CD14-positive monocyte (primary cell): Measurements from ENCODE around the gene LOX. TPM values are rescaled to one million over a fixed set of nuclear protein-coding genes. Genes with fewer than 3 reads are reported as not detected.

Source experiments
- DNase-seq, 3 donors: peaks; one replicate each; pipeline ENCODE4 v3.0.0-alpha.2; 2011 to 2022
- H2AFZ ChIP-seq: 2 replicates; pipeline ENCODE4 v1.6.0; 2012; ENCODE audit warnings: mild to moderate bottlenecking, low read depth, low read length, inconsistent platforms; ENCODE audit not compliant: insufficient read depth, poor library complexity, severe bottlenecking
- H3K27ac ChIP-seq, 2 donors: 1 replicate in 1 of 2; 2 replicates in 1 of 2; pipeline ENCODE4 v1.5.1; 2012 to 2013; ENCODE audit warnings: low read length in 2 of 2, control low read depth in 1 of 2, inconsistent platforms in 1 of 2, low read depth in 1 of 2, mild to moderate bottlenecking in 1 of 2
- H3K27me3 ChIP-seq, 2 donors: one replicate each; pipeline versions ENCODE4 v1.6.0 to v1.6.1; 2011 to 2013; ENCODE audit warnings: low read length in 2 of 2; ENCODE audit not compliant: control insufficient read depth in 2 of 2, insufficient read depth in 2 of 2
- H3K36me3 ChIP-seq, 2 donors: replicated peaks in 1 of 2; 1 replicate in 1 of 2; 2 replicates in 1 of 2; pipeline versions ENCODE4 v1.5.1 to v1.6.1; 2012 to 2013; ENCODE audit warnings: low read length in 2 of 2, control low read depth in 1 of 2, inconsistent platforms in 1 of 2, mild to moderate bottlenecking in 1 of 2; ENCODE audit not compliant: insufficient read depth in 2 of 2, control insufficient read depth in 1 of 2
- H3K4me1 ChIP-seq, 2 donors: 1 replicate in 1 of 2; 2 replicates in 1 of 2; pipeline versions ENCODE4 v1.5.1 to v1.6.1; 2012 to 2013; ENCODE audit warnings: low read length in 2 of 2, control low read depth in 1 of 2, inconsistent platforms in 1 of 2, mild to moderate bottlenecking in 1 of 2, moderate library complexity in 1 of 2; ENCODE audit not compliant: insufficient read depth in 2 of 2, control insufficient read depth in 1 of 2
- H3K4me2 ChIP-seq: replicated peaks from 2 replicates; pipeline ENCODE3; 2012; ENCODE audit warnings: low read length, moderate library complexity, mild to moderate bottlenecking; ENCODE audit not compliant: poor library complexity, severe bottlenecking; ENCODE audit errors: extremely low read depth
- H3K4me3 ChIP-seq, 3 experiments: fragments of 200-600 bp in 1 of 3; sonication (generic) in 1 of 3; replicated peaks in 1 of 3; 1 replicate in 2 of 3; 2 replicates in 1 of 3; pipeline ENCODE4 v1.5.1; 2011 to 2013; ENCODE audit warnings: low read length in 3 of 3, mild to moderate bottlenecking in 3 of 3, control low read depth in 2 of 3, low read depth in 2 of 3, inconsistent platforms in 1 of 3, moderate library complexity in 1 of 3
- H3K79me2 ChIP-seq: 2 replicates; pipeline ENCODE4 v1.6.0; 2012; ENCODE audit warnings: mild to moderate bottlenecking, control low read depth, inconsistent platforms, low read length, moderate library complexity; ENCODE audit not compliant: insufficient read depth
- H3K9ac ChIP-seq: 2 replicates; pipeline ENCODE4 v1.6.0; 2017; ENCODE audit warnings: low read length, mild to moderate bottlenecking; ENCODE audit not compliant: insufficient read depth, poor library complexity, severe bottlenecking
- H3K9me3 ChIP-seq, 2 donors: replicated peaks in 1 of 2; 1 replicate in 1 of 2; 2 replicates in 1 of 2; pipeline versions ENCODE4 v1.5.1 to v1.6.1; 2012 to 2013; ENCODE audit warnings: low read length in 2 of 2, control low read depth in 1 of 2; ENCODE audit not compliant: control insufficient read depth in 1 of 2, insufficient read depth in 1 of 2
- H4K20me1 ChIP-seq: 2 replicates; pipeline ENCODE4 v1.6.0; 2012; ENCODE audit warnings: mild to moderate bottlenecking, low read length, control low read depth, moderate library complexity; ENCODE audit not compliant: insufficient read depth
- H3K27ac Mint-ChIP-seq, 7 donors: one replicate each; pipeline ENCODE4 v1.8.0; 2020; ENCODE audit warnings: mild to moderate bottlenecking in 7 of 7, mixed read lengths in 7 of 7, moderate library complexity in 6 of 7, inconsistent platforms in 2 of 7
- H3K27me3 Mint-ChIP-seq, 3 donors: one replicate each; pipeline ENCODE4 v1.8.0; 2021 to 2022; ENCODE audit warnings: low read depth in 3 of 3, mild to moderate bottlenecking in 3 of 3, mixed read lengths in 3 of 3, moderate library complexity in 3 of 3, inconsistent platforms in 1 of 3
- H3K36me3 Mint-ChIP-seq, 2 donors: one replicate each; pipeline ENCODE4 v1.8.0; 2020; ENCODE audit warnings: mixed read lengths in 2 of 2, inconsistent platforms in 1 of 2, mild to moderate bottlenecking in 1 of 2
- H3K4me1 Mint-ChIP-seq: one replicate; pipeline ENCODE4 v1.8.0; 2020; ENCODE audit warnings: mild to moderate bottlenecking, mixed read lengths
- H3K4me3 Mint-ChIP-seq, 2 donors: one replicate each; pipeline ENCODE4 v1.8.0; 2020; ENCODE audit warnings: mild to moderate bottlenecking in 2 of 2, mixed read lengths in 2 of 2, moderate library complexity in 1 of 2
- H3K9me3 Mint-ChIP-seq, 7 donors: one replicate each; pipeline ENCODE4 v1.8.0; 2020 to 2022; ENCODE audit warnings: mixed read lengths in 7 of 7, mild to moderate bottlenecking in 6 of 7, moderate library complexity in 6 of 7, inconsistent platforms in 2 of 7
- WGBS: methylation state at CpG from one replicate; pipeline ENCODE4 v1.1.5; 2013; ENCODE audit warnings: missing lambda C conversion rate; ENCODE audit not compliant: insufficient coverage; 5-methylcytosine and 5-hydroxymethylcytosine counted together
- intact Hi-C, 2 donors: fragments of 100-400 bp; cut with micrococcal nuclease; formaldehyde crosslinking; loops; one replicate each; pipeline versions ENCODE4 v1.15.0 to v1.15.1; 2023
- polyA minus RNA-seq: library from RNA; depleted of rRNA, polyadenylated mRNA; stranded (reverse); fragments of >200 nt; gene quantifications from 2 replicates; pipeline ENCODE4 v1.2.3, GENCODE V29; 2012
- polyA plus RNA-seq, 3 donors: library from polyadenylated mRNA; depleted of rRNA in 1 of 3; unstranded in 2 of 3; stranded (reverse) in 1 of 3; fragments of 300-500 nt in 2 of 3; fragments of >200 nt in 1 of 3; fragmentation: Illumina TruSeq in 2 of 3; gene quantifications; 1 replicate in 2 of 3; 2 replicates in 1 of 3; pipeline ENCODE4 v1.2.3, GENCODE V29; 2012 to 2021
- total RNA-seq, 12 experiments: library from RNA in 1 of 12; stranded (reverse) in 1 of 12; fragments of 120-200 nt in 1 of 12; gene quantifications; one replicate each; pipeline ENCODE4 v1.2.4 and lab custom pipeline; 2013 to 2026; ENCODE audit warnings: mixed read lengths in 6 of 12, inconsistent platforms in 1 of 12
- TF ChIP-seq, protein P1 (sequence below): fragments of 200-600 bp; IDR thresholded peaks from one replicate; pipeline ENCODE4 v1.8.0; 2022; ENCODE audit warnings: antibody characterized with exemption, mild to moderate bottlenecking

Gene LOX, protein sequence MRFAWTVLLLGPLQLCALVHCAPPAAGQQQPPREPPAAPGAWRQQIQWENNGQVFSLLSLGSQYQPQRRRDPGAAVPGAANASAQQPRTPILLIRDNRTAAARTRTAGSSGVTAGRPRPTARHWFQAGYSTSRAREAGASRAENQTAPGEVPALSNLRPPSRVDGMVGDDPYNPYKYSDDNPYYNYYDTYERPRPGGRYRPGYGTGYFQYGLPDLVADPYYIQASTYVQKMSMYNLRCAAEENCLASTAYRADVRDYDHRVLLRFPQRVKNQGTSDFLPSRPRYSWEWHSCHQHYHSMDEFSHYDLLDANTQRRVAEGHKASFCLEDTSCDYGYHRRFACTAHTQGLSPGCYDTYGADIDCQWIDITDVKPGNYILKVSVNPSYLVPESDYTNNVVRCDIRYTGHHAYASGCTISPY
- total RNA-seq (2013), result 0.02 TPM
- not detected for polyA plus RNA-seq
- polyA minus RNA-seq, result not detected in 2 replicates
- total RNA-seq (lab: John Stamatoyannopoulos, UW), result 0 to 2.4 (median 0.05) reads per million in 11 experiments

DNA sequence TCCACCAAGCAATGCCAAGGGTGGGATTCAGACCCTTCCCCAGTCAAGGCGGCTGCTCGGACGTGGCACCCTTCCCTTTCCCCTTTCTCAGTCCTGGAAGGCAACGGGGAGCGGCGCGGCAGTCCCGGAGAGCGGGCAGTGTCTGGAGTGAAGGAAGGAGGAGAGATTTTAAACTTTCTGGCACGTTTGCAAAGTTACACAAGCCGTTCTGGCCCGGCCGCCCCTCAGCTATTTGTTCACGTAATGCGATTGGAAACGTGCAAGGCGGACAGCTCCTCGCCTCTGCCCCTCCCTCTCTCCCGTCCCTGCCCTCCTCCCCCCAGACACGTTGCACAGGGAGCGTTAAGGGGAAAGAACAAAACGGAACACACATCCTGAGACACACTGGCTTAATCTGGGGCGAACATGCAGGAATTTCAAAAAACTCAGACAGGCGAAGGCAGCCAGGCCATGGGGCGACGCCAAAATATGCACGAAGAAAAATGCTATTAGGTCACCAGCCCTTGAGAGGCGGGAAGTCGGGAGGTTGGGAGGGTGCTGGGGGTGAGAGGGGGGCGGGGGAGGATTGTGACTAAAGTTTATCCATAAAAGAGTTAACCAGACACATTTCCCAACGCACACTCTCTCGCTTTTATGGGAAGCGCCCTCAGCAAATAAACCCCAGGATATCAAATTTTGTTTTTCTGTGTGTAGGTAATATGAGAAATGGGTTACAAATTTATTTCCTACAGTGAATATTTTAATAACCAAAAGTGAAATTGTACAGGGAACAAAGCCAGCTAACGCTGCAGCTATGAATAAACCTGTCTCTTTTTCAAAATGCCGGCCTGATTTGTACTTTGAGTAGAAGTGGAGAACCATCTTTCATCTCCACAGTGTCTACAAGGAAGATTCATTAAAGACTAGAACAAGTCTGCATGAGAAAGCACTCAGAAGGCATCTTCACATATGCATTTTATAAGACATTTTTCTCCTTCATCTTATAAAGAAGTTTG, at the start of gene LOX:
TSS of gene LOX (minus strand) at position 144 of the 995 bp plus-strand sequence. CDS start 274 bp downstream, outside the sequence.
- Histone ChIP-seq H3K36me3 (no peaks in the 10 kb centered on the region), H3K4me1 (peaks cover 17 to 23% of the 10 kb centered on the region in 2 donors), H3K4me3 (peak within 1 kb of the TSS in 2 of 3 experiments; percentile 16 to 62), H3K4me2 (peak within 1 kb of the TSS; percentile 67), H3K27me3 (peaks cover 40 to 44% of the 10 kb centered on the region in 2 donors), H4K20me1 (no peaks in the 10 kb centered on the region), H3K27ac (no peak within 1 kb of the TSS), H3K9ac (no peak within 1 kb of the TSS), H3K79me2 (no peaks in the 10 kb centered on the region), H2AFZ (no peak within 1 kb of the TSS), H3K9me3 (peaks cover 0 to 12% of the 10 kb centered on the region in 2 donors)
- TF ChIP-seq, protein P1, sequence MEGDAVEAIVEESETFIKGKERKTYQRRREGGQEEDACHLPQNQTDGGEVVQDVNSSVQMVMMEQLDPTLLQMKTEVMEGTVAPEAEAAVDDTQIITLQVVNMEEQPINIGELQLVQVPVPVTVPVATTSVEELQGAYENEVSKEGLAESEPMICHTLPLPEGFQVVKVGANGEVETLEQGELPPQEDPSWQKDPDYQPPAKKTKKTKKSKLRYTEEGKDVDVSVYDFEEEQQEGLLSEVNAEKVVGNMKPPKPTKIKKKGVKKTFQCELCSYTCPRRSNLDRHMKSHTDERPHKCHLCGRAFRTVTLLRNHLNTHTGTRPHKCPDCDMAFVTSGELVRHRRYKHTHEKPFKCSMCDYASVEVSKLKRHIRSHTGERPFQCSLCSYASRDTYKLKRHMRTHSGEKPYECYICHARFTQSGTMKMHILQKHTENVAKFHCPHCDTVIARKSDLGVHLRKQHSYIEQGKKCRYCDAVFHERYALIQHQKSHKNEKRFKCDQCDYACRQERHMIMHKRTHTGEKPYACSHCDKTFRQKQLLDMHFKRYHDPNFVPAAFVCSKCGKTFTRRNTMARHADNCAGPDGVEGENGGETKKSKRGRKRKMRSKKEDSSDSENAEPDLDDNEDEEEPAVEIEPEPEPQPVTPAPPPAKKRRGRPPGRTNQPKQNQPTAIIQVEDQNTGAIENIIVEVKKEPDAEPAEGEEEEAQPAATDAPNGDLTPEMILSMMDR, result no peak
- Mint-ChIP-seq H3K27ac (peak within 1 kb of the TSS in 1 of 7 donors; percentile 68), H3K9me3 (peaks cover 0 to 13% (median 6%) of the 10 kb centered on the region in 7 donors), H3K4me1 (peaks cover 20% of the 10 kb centered on the region), H3K27me3 (peaks cover 38 to 54% (median 41%) of the 10 kb centered on the region in 3 donors), H3K4me3 (peak within 1 kb of the TSS; percentile 62 to 91), H3K36me3 (peaks cover 3 to 6% of the 10 kb centered on the region in 2 donors)
- WGBS, result 0% methylated on average over 9 of the region's 35 CpGs
- no peak for DNase-seq
- intact Hi-C loops, result no loop called here
